HG03280 (cell line): Measurements from ENCODE around the gene CPD.
A peak's percentile ranks its signal among the peaks of the same experiment; 100 is the strongest.
"Not testable (repeated sequence)": the region's sequence is repeated elsewhere in the genome, so short reads cannot be mapped to it uniquely, and the experiment has no call there.

Source experiments
- ATAC-seq: cut with Tn5 transposase; IDR thresholded peaks from one replicate; pipeline ENCODE4 v1.9.1; 2021; ENCODE audit warnings: mild to moderate bottlenecking, moderate library complexity; ENCODE audit not compliant: unreplicated experiment

The CPD gene

GRCh38 chr17:30378825-30379302, at the start of gene CPD:
Gene CPD (plus strand): TSS chr17:30378927. CDS start chr17:30378981, 54 bp downstream.
- ATAC-seq = peak; percentile 90

GRCh38 chr17:30332057-30332542, 46.6 kb upstream of the CPD start:
- ATAC-seq = no peak

GRCh38 chr17:30333503-30334360, 45.0 kb upstream of the CPD start, which contains the start of gene TMIGD1:
Gene TMIGD1 (minus strand): TSS chr17:30334057. CDS start chr17:30332133, 1,924 bp downstream.
- ATAC-seq = no peak

GRCh38 chr17:30334421-30334820, 44.3 kb upstream of the CPD start:
- ATAC-seq = no peak

- ATAC-seq = no peak
Observed at GRCh38 chr17:30336369-30337171, 42.2 kb upstream of the CPD start.

- no peak for ATAC-seq
Observed at GRCh38 chr17:30337393-30337999, 41.2 kb upstream of the CPD start.

- ATAC-seq = no peak
Observed at GRCh38 chr17:30339086-30339485, 39.6 kb upstream of the CPD start.

GRCh38 chr17:30340801-30341356, 37.8 kb upstream of the CPD start:
- no peak for ATAC-seq

- no peak for ATAC-seq
Observed at GRCh38 chr17:30341703-30342249, 37.0 kb upstream of the CPD start.

GRCh38 chr17:30343244-30343643, 35.5 kb upstream of the CPD start:
- not testable (repeated sequence) for ATAC-seq

GRCh38 chr17:30343796-30344195, 34.9 kb upstream of the CPD start:
- ATAC-seq = no peak

GRCh38 chr17:30344283-30345088, 34.2 kb upstream of the CPD start:
- ATAC-seq = no peak

- no peak for ATAC-seq
Observed at GRCh38 chr17:30345089-30345433, 33.7 kb upstream of the CPD start.

GRCh38 chr17:30345527-30346075, 33.1 kb upstream of the CPD start:
- no peak for ATAC-seq

GRCh38 chr17:30346221-30346795, 32.4 kb upstream of the CPD start:
- no peak for ATAC-seq

GRCh38 chr17:30347488-30347887, 31.2 kb upstream of the CPD start:
- no peak for ATAC-seq

GRCh38 chr17:30349252-30349651, 29.5 kb upstream of the CPD start:
- no peak for ATAC-seq

- ATAC-seq = not testable (repeated sequence)
Observed at GRCh38 chr17:30351263-30351662, 27.5 kb upstream of the CPD start.

- no peak for ATAC-seq
Observed at GRCh38 chr17:30351735-30352134, 27.0 kb upstream of the CPD start.
